OCI-LY1 (cell line): ENCODE data around the gene ASPG.

Experiments used
- H2AFZ ChIP-seq: fragments of 200-600 bp; sonication (generic), shearing (Covaris generic); 2 replicates; pipeline ENCODE4 v1.6.0; 2014; ENCODE audit warnings: antibody characterized with exemption, mild to moderate bottlenecking, low read length
- H3F3A ChIP-seq: fragments of 200-600 bp; sonication (generic), shearing (Covaris generic); 2 replicates; pipeline ENCODE4 v1.6.0; 2014; ENCODE audit warnings: mild to moderate bottlenecking, antibody characterized with exemption, low read length, moderate library complexity; ENCODE audit not compliant: insufficient read depth
- H3K27ac ChIP-seq: fragments of 200-600 bp; sonication (generic); 2 replicates; pipeline ENCODE4 v1.5.1; 2014; ENCODE audit warnings: low read length, mixed run types, mild to moderate bottlenecking, low read depth; ENCODE audit not compliant: poor library complexity, severe bottlenecking
- H3K27me3 ChIP-seq: fragments of 200-600 bp; sonication (generic); 2 replicates; pipeline ENCODE4 v1.6.0; 2014; ENCODE audit warnings: antibody characterized with exemption, mild to moderate bottlenecking, low read length, moderate library complexity; ENCODE audit not compliant: insufficient read depth
- H3K36me3 ChIP-seq: fragments of 200-600 bp; sonication (generic); 2 replicates; pipeline ENCODE4 v1.6.1; 2014; ENCODE audit warnings: mild to moderate bottlenecking, antibody characterized with exemption, low read length, moderate library complexity, mixed read lengths; ENCODE audit not compliant: insufficient read depth
- H3K4me1 ChIP-seq: fragments of 200-600 bp; sonication (generic); 2 replicates; pipeline ENCODE4 v1.5.1; 2014; ENCODE audit warnings: mild to moderate bottlenecking, low read length, moderate library complexity; ENCODE audit not compliant: insufficient read depth, severe bottlenecking
- H3K4me2 ChIP-seq: fragments of 200-600 bp; sonication (generic), shearing (Covaris generic); 2 replicates; pipeline ENCODE4 v1.6.1; 2014; ENCODE audit warnings: low read length
- H3K4me3 ChIP-seq: fragments of 200-600 bp; sonication (generic); 2 replicates; pipeline ENCODE4 v1.5.1; 2014; ENCODE audit warnings: low read length, low read depth, mild to moderate bottlenecking, mixed read lengths; ENCODE audit not compliant: poor library complexity, severe bottlenecking
- H3K79me2 ChIP-seq: fragments of 200-600 bp; shearing (Covaris generic); 2 replicates; pipeline ENCODE4 v1.6.1; 2016; ENCODE audit warnings: mixed run types, low read length, mixed read lengths; ENCODE audit not compliant: insufficient read depth
- H3K9ac ChIP-seq: fragments of 200-600 bp; sonication (generic), shearing (Covaris generic); 2 replicates; pipeline ENCODE4 v1.6.1; 2014; ENCODE audit warnings: mild to moderate bottlenecking, low read length, mixed read lengths
- H3K9me2 ChIP-seq: fragments of 200-600 bp; sonication (generic), shearing (Covaris generic); 2 replicates; pipeline ENCODE4 v1.6.1; 2014; ENCODE audit warnings: low read depth, mild to moderate bottlenecking, low read length, mixed read lengths
- H3K9me3 ChIP-seq: fragments of 200-600 bp; shearing (Covaris generic); 2 replicates; pipeline ENCODE4 v1.6.1; 2014; ENCODE audit warnings: low read length, mixed read lengths
- H4K20me1 ChIP-seq: fragments of 200-600 bp; sonication (generic), shearing (Covaris generic); 2 replicates; pipeline ENCODE4 v1.6.0; 2016; ENCODE audit warnings: mild to moderate bottlenecking, low read length; ENCODE audit not compliant: insufficient read depth
- EZH2 ChIP-seq: fragments of 200-600 bp; sonication (generic), shearing (Covaris generic); IDR thresholded peaks from 2 replicates; pipeline ENCODE4 v1.8.0; 2017; ENCODE audit warnings: borderline replicate concordance, mixed run types, mild to moderate bottlenecking, antibody characterized with exemption, low read length, moderate library complexity, mixed read lengths
- TF ChIP-seq, protein P1 (sequence below): fragments of 200-600 bp; sonication (generic), shearing (Covaris generic); IDR thresholded peaks from 2 replicates; pipeline ENCODE4 v1.5.1; 2017; ENCODE audit warnings: mild to moderate bottlenecking, antibody characterized with exemption, low read length, moderate library complexity, mixed read lengths

The ASPG gene

DNA sequence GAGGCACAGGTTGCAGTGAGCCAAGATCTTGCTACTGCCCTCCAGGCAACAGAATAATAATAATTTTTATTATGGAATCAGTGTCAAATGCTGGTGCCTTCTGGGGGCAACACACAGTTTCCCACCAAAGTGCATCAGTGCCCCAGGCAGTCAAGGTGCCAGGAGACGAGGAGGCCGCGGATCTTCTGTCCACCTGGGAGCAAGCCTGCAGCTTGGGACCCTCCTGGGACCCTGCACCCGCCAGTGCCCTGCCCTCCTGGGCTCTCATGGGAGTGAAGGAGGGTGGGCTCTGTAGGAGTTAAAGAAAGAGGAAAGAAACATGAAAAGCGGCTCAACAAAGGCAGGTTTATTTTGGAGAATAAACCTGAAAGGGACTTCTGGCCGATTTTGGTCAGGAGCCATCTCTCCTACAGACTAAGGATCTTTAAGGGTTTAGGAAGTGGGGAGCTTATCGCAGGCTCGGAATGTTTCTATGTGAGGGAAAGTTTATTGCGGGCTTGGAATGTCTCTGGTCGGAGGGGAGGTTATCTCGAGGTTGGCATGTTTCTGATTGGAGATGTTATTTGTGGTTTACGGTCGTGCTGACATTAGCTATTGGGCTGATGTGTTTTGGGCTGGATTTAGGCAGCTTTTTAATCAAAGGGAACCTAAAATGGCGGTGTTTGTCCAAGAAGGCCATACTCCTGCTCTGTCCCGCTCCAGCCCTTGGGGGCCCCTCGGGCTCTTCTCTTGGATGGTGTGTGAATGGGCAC, 1.1 kb upstream of the ASPG start:
- Histone ChIP-seq H2AFZ (no peak overlapping the region), H3K9me3 (no peaks in the 10 kb centered on the region), H3K27ac (no peak overlapping the region), H3K4me1 (no peaks in the 10 kb centered on the region), H3K9ac (no peak overlapping the region), H4K20me1 (no peaks in the 10 kb centered on the region), H3K9me2 (no peaks in the 10 kb centered on the region), H3K4me3 (no peak overlapping the region), H3K79me2 (no peaks in the 10 kb centered on the region), H3F3A (no peaks in the 10 kb centered on the region), H3K4me2 (no peak overlapping the region), H3K36me3 (no peaks in the 10 kb centered on the region), H3K27me3 (no peaks in the 10 kb centered on the region)
- TF ChIP-seq, protein P1, sequence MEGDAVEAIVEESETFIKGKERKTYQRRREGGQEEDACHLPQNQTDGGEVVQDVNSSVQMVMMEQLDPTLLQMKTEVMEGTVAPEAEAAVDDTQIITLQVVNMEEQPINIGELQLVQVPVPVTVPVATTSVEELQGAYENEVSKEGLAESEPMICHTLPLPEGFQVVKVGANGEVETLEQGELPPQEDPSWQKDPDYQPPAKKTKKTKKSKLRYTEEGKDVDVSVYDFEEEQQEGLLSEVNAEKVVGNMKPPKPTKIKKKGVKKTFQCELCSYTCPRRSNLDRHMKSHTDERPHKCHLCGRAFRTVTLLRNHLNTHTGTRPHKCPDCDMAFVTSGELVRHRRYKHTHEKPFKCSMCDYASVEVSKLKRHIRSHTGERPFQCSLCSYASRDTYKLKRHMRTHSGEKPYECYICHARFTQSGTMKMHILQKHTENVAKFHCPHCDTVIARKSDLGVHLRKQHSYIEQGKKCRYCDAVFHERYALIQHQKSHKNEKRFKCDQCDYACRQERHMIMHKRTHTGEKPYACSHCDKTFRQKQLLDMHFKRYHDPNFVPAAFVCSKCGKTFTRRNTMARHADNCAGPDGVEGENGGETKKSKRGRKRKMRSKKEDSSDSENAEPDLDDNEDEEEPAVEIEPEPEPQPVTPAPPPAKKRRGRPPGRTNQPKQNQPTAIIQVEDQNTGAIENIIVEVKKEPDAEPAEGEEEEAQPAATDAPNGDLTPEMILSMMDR: no peak
- no peak for TF ChIP-seq EZH2

DNA sequence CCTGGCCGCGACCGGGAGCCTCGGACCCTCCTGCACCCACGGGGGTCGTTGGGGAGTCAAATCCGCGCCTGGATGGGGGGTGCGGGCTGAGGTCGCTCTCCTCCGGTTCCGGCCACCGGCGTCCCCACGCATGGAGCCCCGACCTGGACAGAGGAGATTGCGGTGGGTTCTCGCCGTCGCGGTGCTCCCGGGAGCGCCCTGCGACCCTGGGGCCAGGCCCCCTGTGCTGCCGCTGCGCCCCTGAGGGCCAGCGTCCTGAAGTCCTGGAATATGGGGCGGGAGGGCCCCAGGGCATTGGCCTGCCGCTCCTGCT, 345 bp downstream of the ASPG start:
- Histone ChIP-seq H3K4me3 (no peak overlapping the region), H3K9ac (no peak overlapping the region), H4K20me1 (no peaks in the 10 kb centered on the region), H3K9me3 (no peaks in the 10 kb centered on the region), H3K36me3 (no peaks in the 10 kb centered on the region), H3K4me1 (no peaks in the 10 kb centered on the region), H3K4me2 (no peak overlapping the region), H3K27me3 (no peaks in the 10 kb centered on the region), H3F3A (no peaks in the 10 kb centered on the region), H3K27ac (no peak overlapping the region), H3K79me2 (no peaks in the 10 kb centered on the region), H3K9me2 (no peaks in the 10 kb centered on the region), H2AFZ (no peak overlapping the region)
- TF ChIP-seq EZH2: no peak
- TF ChIP-seq, protein P1: no peak

DNA sequence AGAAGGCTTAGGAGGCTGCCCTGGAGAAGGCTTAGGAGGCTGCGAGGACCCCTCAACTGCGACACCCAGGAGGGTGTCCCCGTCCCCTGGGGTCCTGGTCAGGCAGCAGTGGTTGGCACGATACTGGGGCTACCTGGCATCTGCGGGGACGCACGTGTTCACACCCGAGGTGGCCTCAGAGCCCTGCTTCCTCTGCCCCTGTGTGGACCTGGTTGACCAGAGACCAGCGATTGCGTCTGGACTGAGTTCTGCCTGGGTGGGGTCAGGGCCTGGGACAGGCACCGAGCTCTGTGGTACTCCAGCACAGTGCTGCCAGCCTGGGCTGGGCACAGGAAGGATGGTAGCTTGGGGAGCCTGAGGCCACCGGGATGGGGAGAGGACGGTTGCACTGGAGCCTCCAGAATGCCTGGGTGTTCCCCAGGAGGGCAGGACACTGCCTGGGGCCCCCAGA, 735 bp downstream of the ASPG start:
- no peaks in the 10 kb centered on the region for H3K79me2 ChIP-seq
- H3K9ac ChIP-seq: no peak overlapping the region
- H3K9me2 ChIP-seq: no peaks in the 10 kb centered on the region
- H3K27me3 ChIP-seq: no peaks in the 10 kb centered on the region
- TF ChIP-seq EZH2: no peak
- TF ChIP-seq, protein P1: no peak
- H2AFZ ChIP-seq: no peak overlapping the region
- no peaks in the 10 kb centered on the region for H3F3A ChIP-seq
- no peaks in the 10 kb centered on the region for H3K4me1 ChIP-seq
- no peaks in the 10 kb centered on the region for H3K9me3 ChIP-seq
- H4K20me1 ChIP-seq: no peaks in the 10 kb centered on the region
- H3K4me2 ChIP-seq: no peak overlapping the region
- H3K36me3 ChIP-seq: no peaks in the 10 kb centered on the region
- no peak overlapping the region for H3K4me3 ChIP-seq
- no peak overlapping the region for H3K27ac ChIP-seq
